Measurements from ENCODE around the gene TRPC4AP.
"Not testable (repeated sequence)": the region's sequence is repeated elsewhere in the genome, so short reads cannot be mapped to it uniquely, and the experiment has no call there.

The TRPC4AP gene

GRCh38 chr20:35052616-35053015, 40.0 kb downstream of the TRPC4AP start:
- not testable (repeated sequence) for DNase-seq

- no peak for DNase-seq
Observed at GRCh38 chr20:35049776-35050352, 42.7 kb downstream of the TRPC4AP start.

- no peak for DNase-seq
Observed at GRCh38 chr20:35048739-35049138, 43.9 kb downstream of the TRPC4AP start.

- no peak for DNase-seq
Observed at GRCh38 chr20:35042268-35042667, 50.3 kb downstream of the TRPC4AP start.

GRCh38 chr20:35040646-35041045, 52.0 kb downstream of the TRPC4AP start:
- DNase-seq, result no peak

GRCh38 chr20:35039846-35040489, 52.6 kb downstream of the TRPC4AP start:
- DNase-seq, result no peak

- DNase-seq, result no peak
Observed at GRCh38 chr20:35039146-35039545, 53.5 kb downstream of the TRPC4AP start.

- DNase-seq, result no peak
Observed at GRCh38 chr20:35034145-35034544, 58.5 kb downstream of the TRPC4AP start.

GRCh38 chr20:35030136-35030535, 62.5 kb downstream of the TRPC4AP start:
- no peak for DNase-seq

- DNase-seq, result no peak
Observed at GRCh38 chr20:35027301-35027700, 65.3 kb downstream of the TRPC4AP start.

GRCh38 chr20:35025116-35025515, 67.5 kb downstream of the TRPC4AP start:
- no peak for DNase-seq

GRCh38 chr20:35023624-35024023, 69.0 kb downstream of the TRPC4AP start:
- no peak for DNase-seq

GRCh38 chr20:35021831-35022230, 70.8 kb downstream of the TRPC4AP start:
- no peak for DNase-seq

- DNase-seq, result no peak
Observed at GRCh38 chr20:35021063-35021462, 71.5 kb downstream of the TRPC4AP start.

- DNase-seq, result no peak
Observed at GRCh38 chr20:35020108-35020928, 72.3 kb downstream of the TRPC4AP start.

GRCh38 chr20:35018590-35019371, 73.8 kb downstream of the TRPC4AP start:
- no peak for DNase-seq

- DNase-seq, result no peak
Observed at GRCh38 chr20:35017099-35017835, 75.3 kb downstream of the TRPC4AP start.

GRCh38 chr20:35015863-35016193, 76.8 kb downstream of the TRPC4AP start:
- DNase-seq, result no peak

GRCh38 chr20:35014537-35014936, 78.1 kb downstream of the TRPC4AP start:
- DNase-seq, result no peak

- no peak for DNase-seq
Observed at GRCh38 chr20:35013421-35014411, 78.9 kb downstream of the TRPC4AP start.
